GM19240 (cell line): ENCODE data around the gene TMEM116.
"Not testable (repeated sequence)": the region's sequence is repeated elsewhere in the genome, so short reads cannot be mapped to it uniquely, and the experiment has no call there.

Experiments
- DNase-seq: peaks from one replicate; pipeline ENCODE4 v3.0.0; 2011; ENCODE audit warnings: low spot score; ENCODE audit not compliant: insufficient read length

The TMEM116 gene

GRCh38 chr12:112010415-112011344 is 2.3 kb downstream of the TMEM116 start:
- DNase-seq = no peak

GRCh38 chr12:112009596-112009995 is 3.4 kb downstream of the TMEM116 start:
- DNase-seq = not testable (repeated sequence)

GRCh38 chr12:112008918-112009317 is 4.0 kb downstream of the TMEM116 start:
- no peak for DNase-seq

GRCh38 chr12:112007945-112008344 is 5.0 kb downstream of the TMEM116 start:
- no peak for DNase-seq

- DNase-seq = no peak
Measured at GRCh38 chr12:112005419-112006395, 7.3 kb downstream of the TMEM116 start.

GRCh38 chr12:112004041-112004440 is 8.9 kb downstream of the TMEM116 start:
- no peak for DNase-seq

- DNase-seq = no peak
Measured at GRCh38 chr12:112001576-112001975, 11.4 kb downstream of the TMEM116 start.

- DNase-seq = no peak
Measured at GRCh38 chr12:112000820-112001219, 12.1 kb downstream of the TMEM116 start.

GRCh38 chr12:111999129-111999528 is 13.8 kb downstream of the TMEM116 start:
- DNase-seq = not testable (repeated sequence)

GRCh38 chr12:111998015-111998414 is 14.9 kb downstream of the TMEM116 start:
- no peak for DNase-seq

- no peak for DNase-seq
Measured at GRCh38 chr12:111997300-111997699, 15.7 kb downstream of the TMEM116 start.

- no peak for DNase-seq
Measured at GRCh38 chr12:111995782-111996480, 17.0 kb downstream of the TMEM116 start.

GRCh38 chr12:111994211-111995111 is 18.5 kb downstream of the TMEM116 start:
- DNase-seq = not testable (repeated sequence)

GRCh38 chr12:111993292-111994150 is 19.4 kb downstream of the TMEM116 start:
- no peak for DNase-seq

- DNase-seq = no peak
Measured at GRCh38 chr12:111992464-111992863, 20.5 kb downstream of the TMEM116 start.

GRCh38 chr12:111991946-111992345 is 21.0 kb downstream of the TMEM116 start:
- no peak for DNase-seq

GRCh38 chr12:111991535-111991934 is 21.4 kb downstream of the TMEM116 start:
- no peak for DNase-seq

GRCh38 chr12:111984820-111985219 is 28.1 kb downstream of the TMEM116 start:
- no peak for DNase-seq

GRCh38 chr12:111981987-111982386 is 31.0 kb downstream of the TMEM116 start:
- DNase-seq = no peak
